NCI-H774 (cell line): Measurements from ENCODE around the gene SLC30A10.
"Not testable (repeated sequence)": the region's sequence is repeated elsewhere in the genome, so short reads cannot be mapped to it uniquely, and the experiment has no call there.

Source experiments
- DNase-seq: peaks from one replicate; lab custom pipeline; 2025; lab: John Stamatoyannopoulos, UW

The SLC30A10 gene

GRCh38 chr1:219927298-219927955, 930 bp downstream of the SLC30A10 start:
- no peak for DNase-seq

GRCh38 chr1:219926363-219926998, 1.9 kb downstream of the SLC30A10 start:
- DNase-seq: no peak

- DNase-seq: no peak
These were observed 4.0 kb downstream of the SLC30A10 start for GRCh38 chr1:219924342-219924741.

GRCh38 chr1:219917851-219918466, 10.4 kb downstream of the SLC30A10 start:
- DNase-seq: no peak

- DNase-seq: no peak
These were observed 11.1 kb downstream of the SLC30A10 start for GRCh38 chr1:219917281-219917680.

- DNase-seq: no peak
These were observed 12.1 kb downstream of the SLC30A10 start for GRCh38 chr1:219916257-219916656.

- DNase-seq: no peak
These were observed 15.2 kb downstream of the SLC30A10 start for GRCh38 chr1:219913005-219913770.

GRCh38 chr1:219910716-219911115, 17.6 kb downstream of the SLC30A10 start:
- DNase-seq: no peak

GRCh38 chr1:219909476-219909875, 18.9 kb downstream of the SLC30A10 start:
- DNase-seq: no peak

GRCh38 chr1:219908170-219908569, 20.2 kb downstream of the SLC30A10 start:
- DNase-seq: no peak

- no peak for DNase-seq
These were observed 20.6 kb downstream of the SLC30A10 start for GRCh38 chr1:219907772-219908070.

- no peak for DNase-seq
These were observed 21.2 kb downstream of the SLC30A10 start for GRCh38 chr1:219906924-219907771.

- not testable (repeated sequence) for DNase-seq
These were observed 21.8 kb downstream of the SLC30A10 start for GRCh38 chr1:219906565-219906923.

GRCh38 chr1:219905524-219905923, 22.8 kb downstream of the SLC30A10 start:
- no peak for DNase-seq

- no peak for DNase-seq
These were observed 23.4 kb downstream of the SLC30A10 start for GRCh38 chr1:219904934-219905333.

- no peak for DNase-seq
These were observed 24.9 kb downstream of the SLC30A10 start for GRCh38 chr1:219903353-219903871.

- DNase-seq: no peak
These were observed 25.4 kb downstream of the SLC30A10 start for GRCh38 chr1:219902951-219903350.

- no peak for DNase-seq
These were observed 27.5 kb downstream of the SLC30A10 start for GRCh38 chr1:219900882-219901281.

- no peak for DNase-seq
These were observed 28.2 kb downstream of the SLC30A10 start for GRCh38 chr1:219900201-219900600.

GRCh38 chr1:219898375-219898774, 30.0 kb downstream of the SLC30A10 start:
- no peak for DNase-seq

- no peak for DNase-seq
These were observed 30.4 kb downstream of the SLC30A10 start for GRCh38 chr1:219897914-219898313.

GRCh38 chr1:219892271-219892670, 36.1 kb downstream of the SLC30A10 start:
- DNase-seq: not testable (repeated sequence)
